ENCODE measurements around the gene CFAP65. TPM values are rescaled to one million over a fixed set of nuclear protein-coding genes. Genes with fewer than 3 reads are reported as not detected.

CFAP65 gene
- total and polyA plus RNA-seq, 2 of the 4 experiments (the other 2 are of a cell fraction) = not detected

GRCh38 chr2:219073413-219074129 lies 32.3 kb upstream of the CFAP65 start:
- no peak overlapping the region for H2BK5ac ChIP-seq (ENCODE audit: low read depth, low read length, poor library complexity, severe bottlenecking)
- H4K5ac ChIP-seq (ENCODE audit: low read depth, low read length) = no peak overlapping the region
- no peak overlapping the region for H3K27ac ChIP-seq (ENCODE audit: insufficient read depth, low read length)
- H3K14ac ChIP-seq (replicated peaks; ENCODE audit: low read depth, low read length) = no peak overlapping the region
- intact Hi-C loops (cut with micrococcal nuclease) = loop anchor here (1.0 kb wide), 2 partner anchors 46 to 82 kb away; no protein-coding TSS in a partner anchor
- H3K27me3 ChIP-seq (ENCODE audit: control insufficient read depth, insufficient read depth, low read length) = no peaks in the 10 kb centered on the region
- no peak overlapping the region for H4K91ac ChIP-seq (ENCODE audit: insufficient read depth, low read depth, low read length)
- ATAC-seq (ENCODE audit: low read depth) (peak; percentile 81), DNase-seq (peak; percentile 72)
- H4K20me1 ChIP-seq (ENCODE audit: insufficient read depth, low read length) = 0 out of 2 replicates have a peak, but pooled peaks cover 3% of the 10 kb centered on the region
- no peak overlapping the region for H4K8ac ChIP-seq (ENCODE audit: low read depth in 2 of 2, low read length in 2 of 2)
- H3K4me3 ChIP-seq (ENCODE audit: insufficient read depth, low read depth, low read length) = no peak overlapping the region
- no peak overlapping the region for H3K56ac ChIP-seq (ENCODE audit: extremely low read depth, insufficient read depth, low read length)
- no peak overlapping the region for H3K4me2 ChIP-seq (ENCODE audit: low read depth, low read length)
- no peak for TF ChIP-seq RCOR1 (IDR thresholded peaks at IDR 0.05; ENCODE audit: insufficient replicate concordance, low read length)
- no peak for TF ChIP-seq MAFK (IDR thresholded peaks at IDR 0.05; ENCODE audit: low read depth, low read length)
- TF ChIP-seq POLR2A (IDR thresholded peaks at IDR 0.05; ENCODE audit: low read depth, low read length) = no peak
- peak; percentile 73 for TF ChIP-seq SMC3 (IDR thresholded peaks at IDR 0.05; ENCODE audit: low read depth, low read length)
- TF ChIP-seq, protein P1, sequence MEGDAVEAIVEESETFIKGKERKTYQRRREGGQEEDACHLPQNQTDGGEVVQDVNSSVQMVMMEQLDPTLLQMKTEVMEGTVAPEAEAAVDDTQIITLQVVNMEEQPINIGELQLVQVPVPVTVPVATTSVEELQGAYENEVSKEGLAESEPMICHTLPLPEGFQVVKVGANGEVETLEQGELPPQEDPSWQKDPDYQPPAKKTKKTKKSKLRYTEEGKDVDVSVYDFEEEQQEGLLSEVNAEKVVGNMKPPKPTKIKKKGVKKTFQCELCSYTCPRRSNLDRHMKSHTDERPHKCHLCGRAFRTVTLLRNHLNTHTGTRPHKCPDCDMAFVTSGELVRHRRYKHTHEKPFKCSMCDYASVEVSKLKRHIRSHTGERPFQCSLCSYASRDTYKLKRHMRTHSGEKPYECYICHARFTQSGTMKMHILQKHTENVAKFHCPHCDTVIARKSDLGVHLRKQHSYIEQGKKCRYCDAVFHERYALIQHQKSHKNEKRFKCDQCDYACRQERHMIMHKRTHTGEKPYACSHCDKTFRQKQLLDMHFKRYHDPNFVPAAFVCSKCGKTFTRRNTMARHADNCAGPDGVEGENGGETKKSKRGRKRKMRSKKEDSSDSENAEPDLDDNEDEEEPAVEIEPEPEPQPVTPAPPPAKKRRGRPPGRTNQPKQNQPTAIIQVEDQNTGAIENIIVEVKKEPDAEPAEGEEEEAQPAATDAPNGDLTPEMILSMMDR (conservative IDR thresholded peaks at IDR 0.05; ENCODE audit: low read depth, low read length) = peak; percentile 72
- TF ChIP-seq RAD21 (IDR thresholded peaks at IDR 0.05; ENCODE audit: low read length) = peak; percentile 67
- no peak for TF ChIP-seq USF2 (IDR thresholded peaks at IDR 0.05; ENCODE audit: low read depth, low read length)
- TF ChIP-seq RFX5 (IDR thresholded peaks at IDR 0.05; ENCODE audit: low read depth, low read length) = no peak
- TF ChIP-seq CHD1 (IDR thresholded peaks at IDR 0.05; ENCODE audit: low read depth, low read length) = no peak
- no peak for TF ChIP-seq BHLHE40 (IDR thresholded peaks at IDR 0.05; ENCODE audit: low read depth, low read length)
- TF ChIP-seq CEBPB (IDR thresholded peaks at IDR 0.05; ENCODE audit: low read depth, low read length) = no peak
- no peak for TF ChIP-seq MXI1 (IDR thresholded peaks at IDR 0.05; ENCODE audit: borderline replicate concordance, low read depth, low read length)
- TF ChIP-seq MAZ (IDR thresholded peaks at IDR 0.05; ENCODE audit: borderline replicate concordance, low read depth, low read length) = no peak
- TF ChIP-seq, protein P2, sequence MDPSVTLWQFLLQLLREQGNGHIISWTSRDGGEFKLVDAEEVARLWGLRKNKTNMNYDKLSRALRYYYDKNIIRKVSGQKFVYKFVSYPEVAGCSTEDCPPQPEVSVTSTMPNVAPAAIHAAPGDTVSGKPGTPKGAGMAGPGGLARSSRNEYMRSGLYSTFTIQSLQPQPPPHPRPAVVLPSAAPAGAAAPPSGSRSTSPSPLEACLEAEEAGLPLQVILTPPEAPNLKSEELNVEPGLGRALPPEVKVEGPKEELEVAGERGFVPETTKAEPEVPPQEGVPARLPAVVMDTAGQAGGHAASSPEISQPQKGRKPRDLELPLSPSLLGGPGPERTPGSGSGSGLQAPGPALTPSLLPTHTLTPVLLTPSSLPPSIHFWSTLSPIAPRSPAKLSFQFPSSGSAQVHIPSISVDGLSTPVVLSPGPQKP (IDR thresholded peaks at IDR 0.05; ENCODE audit: borderline replicate concordance, low read depth, low read length) = no peak
- no peak for TF ChIP-seq FOS (IDR thresholded peaks at IDR 0.05; ENCODE audit: low read depth, low read length)
- H3K9ac ChIP-seq (ENCODE audit: low read depth, low read length) = no peak overlapping the region
- no peak overlapping the region for H2BK120ac ChIP-seq (ENCODE audit: low read depth, low read length)
- H3K4ac ChIP-seq (ENCODE audit: low read depth, low read length) = no peak overlapping the region
- no peak overlapping the region for H2AFZ ChIP-seq (replicated peaks; ENCODE audit: low read length, poor library complexity)
- no peak overlapping the region for H2AK9ac ChIP-seq (replicated peaks; ENCODE audit: low read depth, low read length, poor library complexity)
- peaks cover 11% of the 10 kb centered on the region for H3K36me3 ChIP-seq (ENCODE audit: control insufficient read depth, insufficient read depth, low read length)
- no peaks in the 10 kb centered on the region for H3K9me1 ChIP-seq (ENCODE audit: insufficient read depth, low read length)
- dilution Hi-C loops (cut with HindIII; ENCODE audit: low sequenced_read_pairs, unreplicated experiment) = no loop called here
- no peaks in the 10 kb centered on the region for H3K79me1 ChIP-seq (ENCODE audit: low read depth in 1 of 2, low read length in 2 of 2)
- in situ Hi-C loops (cut with MboI; ENCODE audit: low sequenced_read_pairs) = no loop called here
- ChIA-PET CTCF (interaction anchor here (0.6 to 1.6 kb wide), 14 partner anchors 9 to 94 kb away, joined by 3 to 9 read pairs (median 3); no protein-coding TSS in a partner anchor), POLR2A (ENCODE audit: unreplicated experiment) (no interaction called here)
- no peaks in the 10 kb centered on the region for H3K9me3 ChIP-seq (ENCODE audit: control insufficient read depth, insufficient read depth, low read length)
- 24% methylated on average over 5 of the region's 14 CpGs; no CpG with 5 or more reads in 1 of the 2 experiments for WGBS, 2 experiments (ENCODE audit: extremely low coverage in 2 of 2, insufficient read length in 1 of 2)
- no peak overlapping the region for H3K18ac ChIP-seq (ENCODE audit: low read depth, low read length)
- H3K4me1 ChIP-seq (ENCODE audit: control insufficient read depth, insufficient read depth, low read length) = no peaks in the 10 kb centered on the region
- H2BK15ac ChIP-seq (ENCODE audit: low read depth, low read length) = no peak overlapping the region
- H2AK5ac ChIP-seq (ENCODE audit: low read depth, low read length) = no peak overlapping the region
- BruUV-seq (replicated peaks) = no TSS peak
- H2BK20ac ChIP-seq (ENCODE audit: low read depth, low read length) = no peak overlapping the region
- H3K23ac ChIP-seq (ENCODE audit: low read depth, low read length) = no peak overlapping the region

Data from IMR-90 (cell line).